HFFc6 (cell line): Measurements from ENCODE around the gene RGS7. TPM values are rescaled to one million over a fixed set of nuclear protein-coding genes. Genes with fewer than 3 reads are reported as not detected.
A peak's percentile ranks its signal among the peaks of the same experiment; 100 is the strongest.

Source experiments
- DNase-seq: peaks from one replicate; pipeline ENCODE4 v3.0.0-alpha.2; 2018
- H3K27ac Mint-ChIP-seq: 2 replicates; pipeline ENCODE4 v1.8.0; 2020; ENCODE audit warnings: mild to moderate bottlenecking, mixed read lengths
- H3K27me3 Mint-ChIP-seq: 2 replicates; pipeline ENCODE4 v1.8.0; 2021; ENCODE audit warnings: mild to moderate bottlenecking, moderate library complexity, mixed read lengths; ENCODE audit not compliant: insufficient read depth
- H3K36me3 Mint-ChIP-seq: 2 replicates; pipeline ENCODE4 v1.8.0; 2021; ENCODE audit warnings: low read depth, mixed read lengths
- H3K4me1 Mint-ChIP-seq: 2 replicates; pipeline ENCODE4 v1.8.0; 2020; ENCODE audit warnings: low read depth, mixed read lengths
- H3K4me3 Mint-ChIP-seq: 2 replicates; pipeline ENCODE4 v1.8.0; 2020; ENCODE audit warnings: mild to moderate bottlenecking, moderate library complexity, mixed read lengths
- H3K9me3 Mint-ChIP-seq: 2 replicates; pipeline ENCODE4 v1.8.0; 2020; ENCODE audit warnings: mild to moderate bottlenecking, mixed read lengths
- CTCF ChIP-seq: fragments of 200-600 bp; sonication (generic); IDR thresholded peaks from 2 replicates; pipeline ENCODE4 v1.5.0; 2021; ENCODE audit warnings: antibody characterized with exemption, mild to moderate bottlenecking
- total RNA-seq, 6 experiments: library from RNA; stranded (reverse); fragmentation: NEBNext Ultra II Directional; extraction: Animal tissue kit (Norgen Biotek cat#: 25700); gene quantifications; 2 replicates in 1 of 6; 3 replicates in 5 of 6; pipeline ENCODE4 v1.2.3, GENCODE V29; 2021

RGS7 gene
- total RNA-seq, 6 experiments from 2014 or later, result 1.5 to 2.4 (median 2.1) TPM

- no peak for TF ChIP-seq CTCF
- peaks cover 11% of the 10 kb centered on the region; the same call in 1 of the 2 replicates for H3K36me3 Mint-ChIP-seq
- H3K27me3 Mint-ChIP-seq, result peaks cover 9% of the 10 kb centered on the region
- H3K9me3 Mint-ChIP-seq, result peaks cover 21% of the 10 kb centered on the region
- no peak overlapping the region for H3K27ac Mint-ChIP-seq
- H3K4me1 Mint-ChIP-seq, result peaks cover 8% of the 10 kb centered on the region; the same call in 1 of the 2 replicates
- no peak overlapping the region for H3K4me3 Mint-ChIP-seq
- no peak for DNase-seq
Observed at GRCh38 chr1:241271427-241271826, 85.6 kb downstream of the RGS7 start.

DNA sequence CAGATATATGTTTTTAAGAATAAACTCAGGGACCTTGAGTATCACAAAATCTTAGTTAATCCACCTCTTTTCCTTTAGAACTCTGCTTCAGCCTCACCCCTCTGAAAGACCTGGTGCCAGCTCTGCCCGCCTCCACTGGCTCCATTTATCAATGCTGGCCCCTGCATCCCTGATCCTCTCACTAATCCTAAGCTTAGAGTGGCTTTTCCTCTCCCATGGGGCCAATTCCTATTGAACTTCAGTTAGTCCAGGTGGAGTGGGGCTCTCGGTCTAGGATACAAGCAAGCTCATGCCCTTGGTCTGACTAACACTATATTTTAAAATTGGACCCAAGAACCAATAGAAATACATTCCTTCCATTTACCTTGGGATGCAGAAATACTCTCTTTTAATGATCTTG is 87.0 kb downstream of the RGS7 start:
- H3K4me1 Mint-ChIP-seq, result peaks cover 6% of the 10 kb centered on the region; the same call in 1 of the 2 replicates
- H3K36me3 Mint-ChIP-seq, result peaks cover 11% of the 10 kb centered on the region; the same call in 1 of the 2 replicates
- no peak for DNase-seq
- H3K9me3 Mint-ChIP-seq, result peaks cover 21% of the 10 kb centered on the region
- H3K27ac Mint-ChIP-seq, result no peak overlapping the region
- no peak for TF ChIP-seq CTCF
- H3K27me3 Mint-ChIP-seq, result peaks cover 9% of the 10 kb centered on the region
- H3K4me3 Mint-ChIP-seq, result no peak overlapping the region

- TF ChIP-seq CTCF, result peak; percentile 57
- Mint-ChIP-seq H3K27ac (no peak overlapping the region), H3K36me3 (peaks cover 11% of the 10 kb centered on the region; the same call in 1 of the 2 replicates), H3K4me1 (peaks cover 6% of the 10 kb centered on the region; the same call in 1 of the 2 replicates), H3K9me3 (peaks cover 21% of the 10 kb centered on the region), H3K4me3 (no peak overlapping the region), H3K27me3 (peaks cover 9% of the 10 kb centered on the region)
- DNase-seq, result no peak
Observed at GRCh38 chr1:241269116-241269515, 87.9 kb downstream of the RGS7 start.

- Mint-ChIP-seq H3K27ac (no peak overlapping the region), H3K27me3 (peaks cover 9% of the 10 kb centered on the region), H3K36me3 (no peaks in the 10 kb centered on the region), H3K9me3 (no peaks in the 10 kb centered on the region), H3K4me3 (no peak overlapping the region), H3K4me1 (peaks cover 6% of the 10 kb centered on the region; the same call in 1 of the 2 replicates)
- no peak for DNase-seq
- TF ChIP-seq CTCF, result no peak
Observed at GRCh38 chr1:241266121-241266520, 90.9 kb downstream of the RGS7 start.

DNA sequence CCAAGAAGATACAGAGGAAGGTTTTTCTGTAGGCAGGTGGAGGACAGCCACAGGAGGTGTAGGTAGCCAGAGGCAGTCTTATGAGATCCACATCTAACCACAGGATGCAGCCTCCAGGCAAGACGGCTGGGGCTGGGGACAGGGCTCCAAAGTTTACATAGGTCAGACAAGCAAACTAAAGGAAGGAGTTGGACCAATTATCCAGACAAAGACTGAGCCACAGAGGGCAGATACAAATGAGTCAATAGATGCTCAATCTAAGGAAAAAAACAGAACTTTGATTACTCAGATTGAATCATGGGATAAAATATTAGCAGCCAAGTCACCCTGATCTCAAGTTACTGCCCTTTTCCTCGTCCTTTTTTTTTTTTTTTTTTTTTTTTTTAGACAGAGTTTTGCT is 91.6 kb downstream of the RGS7 start:
- Mint-ChIP-seq H3K27ac (no peak overlapping the region), H3K36me3 (no peaks in the 10 kb centered on the region), H3K4me3 (no peak overlapping the region), H3K9me3 (no peaks in the 10 kb centered on the region), H3K4me1 (peaks cover 6% of the 10 kb centered on the region; the same call in 1 of the 2 replicates), H3K27me3 (peaks cover 9% of the 10 kb centered on the region)
- DNase-seq, result no peak
- TF ChIP-seq CTCF, result no peak

GRCh38 chr1:241263346-241263745 is 93.7 kb downstream of the RGS7 start:
- Mint-ChIP-seq H3K4me3 (no peak overlapping the region), H3K27ac (no peak overlapping the region), H3K9me3 (no peaks in the 10 kb centered on the region), H3K27me3 (peaks cover 7% of the 10 kb centered on the region), H3K4me1 (peaks cover 6% of the 10 kb centered on the region; the same call in 1 of the 2 replicates), H3K36me3 (no peaks in the 10 kb centered on the region)
- no peak for DNase-seq
- no peak for TF ChIP-seq CTCF
